Right lobe of liver (tissue), 4 donors: Measurements from ENCODE around the gene SAXO1.

ENCODE experiments used
- CTCF ChIP-seq, 4 donors: fragments of 200-600 bp in 3 of 4; fragments of 450-650 bp in 1 of 4; IDR thresholded peaks; one replicate each; pipeline versions ENCODE4 v1.5.1 to v1.8.0; 2016 to 2022; ENCODE audit warnings: antibody characterized with exemption in 4 of 4, mild to moderate bottlenecking in 2 of 4
- POLR2A ChIP-seq: fragments of 450-650 bp; IDR thresholded peaks from one replicate; pipeline ENCODE4 v1.6.1; 2017; ENCODE audit warnings: antibody characterized with exemption, mild to moderate bottlenecking
- donor health status: DM: no; HTN: no; CAD: no.
- donor health status: DM: no; HTN: no; CAD: no.
- donor health status: DM: no; HTN: yes; CAD: no.

DNA sequence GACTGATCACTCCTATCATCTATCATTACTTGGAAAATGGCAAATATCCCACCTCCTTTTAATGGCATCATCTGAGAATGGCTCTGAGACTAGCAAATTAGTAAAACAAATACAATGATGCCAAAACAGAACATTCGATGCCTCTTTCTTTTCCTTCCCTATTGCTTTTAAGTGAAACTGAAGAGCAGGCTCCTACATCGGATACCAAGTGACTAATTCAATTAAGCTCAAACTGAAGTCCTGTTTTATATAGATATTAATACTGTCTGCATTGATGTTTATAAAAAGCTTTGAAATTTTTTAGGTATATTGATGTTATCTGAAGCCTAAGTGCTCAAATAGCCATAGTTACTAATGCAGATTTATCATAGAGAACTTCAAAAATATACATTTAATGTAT is 43.9 kb downstream of the SAXO1 start:
- TF ChIP-seq CTCF (IDR thresholded peaks at IDR 0.05) = no peak
- TF ChIP-seq POLR2A = no peak
